Measurements from ENCODE around the gene VSIG10L2. TPM values are rescaled to one million over a fixed set of nuclear protein-coding genes. Genes with fewer than 3 reads are reported as not detected.

Gene VSIG10L2
- total RNA-seq, 1 experiment from 2014 or later = not detected

DNA sequence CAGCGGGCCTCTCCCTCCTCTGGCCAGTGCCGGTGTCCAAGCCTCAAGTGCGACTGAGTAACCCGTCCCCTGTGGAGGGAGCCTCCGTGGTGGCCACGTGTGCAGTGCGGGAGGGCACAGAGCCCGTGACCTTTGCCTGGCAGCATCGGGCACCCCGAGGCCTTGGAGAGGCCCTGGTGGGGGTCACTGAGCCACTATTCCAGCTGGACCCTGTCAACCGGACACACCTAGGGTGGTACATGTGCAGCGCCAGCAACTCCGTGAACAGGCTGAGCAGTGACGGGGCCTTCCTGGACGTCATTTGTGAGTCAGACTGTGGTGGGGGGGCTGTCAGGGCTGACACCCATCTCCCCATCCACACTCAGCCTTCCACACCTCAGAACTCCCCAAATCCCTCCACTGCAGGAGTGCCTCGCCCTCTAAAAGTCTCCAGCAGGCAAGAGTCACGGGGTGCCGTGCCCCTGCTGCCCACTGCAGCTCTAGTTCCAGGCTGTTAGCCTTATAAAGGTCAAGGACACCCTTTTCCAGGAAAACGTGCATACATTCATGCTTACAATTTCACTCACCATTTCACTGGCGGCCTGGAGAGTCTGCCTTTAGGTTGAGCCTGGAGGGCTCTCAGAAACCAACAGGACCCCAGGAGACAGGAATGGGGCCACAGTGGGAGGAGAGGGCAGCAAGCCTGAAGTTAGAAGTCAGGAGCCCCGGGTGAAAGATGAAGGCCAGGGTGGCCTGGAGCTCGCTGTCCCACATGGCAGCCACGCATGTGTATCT is 2.6 kb downstream of the VSIG10L2 start:
- no peaks in the 10 kb centered on the region for H3K4me1 ChIP-seq (ENCODE audit: insufficient read depth, low read length)
- no peak overlapping the region for H3K4me2 ChIP-seq (ENCODE audit: insufficient read depth, insufficient read length, low read length)
- no peak overlapping the region for H3K4me3 Mint-ChIP-seq
- H3K9me3 ChIP-seq (ENCODE audit: control insufficient read depth, low read depth, low read length) = no peaks in the 10 kb centered on the region
- no peak overlapping the region for H4K5ac ChIP-seq (ENCODE audit: insufficient read length, low read depth, low read length)
- no peaks in the 10 kb centered on the region for H3K23me2 ChIP-seq (ENCODE audit: insufficient read length, low read depth, low read length, poor library complexity, severe bottlenecking)
- H3K9me3 Mint-ChIP-seq = no peaks in the 10 kb centered on the region
- H3K79me2 ChIP-seq (ENCODE audit: insufficient read depth, low read length) = no peaks in the 10 kb centered on the region
- no peak overlapping the region for H3T11ph ChIP-seq (ENCODE audit: low read length)
- H2AFZ ChIP-seq (ENCODE audit: low read length) = no peak overlapping the region
- H3K23ac ChIP-seq (ENCODE audit: insufficient read length, low read depth, low read length) = no peak overlapping the region
- H3K27me3 ChIP-seq (ENCODE audit: insufficient read depth, low read length) = no peaks in the 10 kb centered on the region
- no peak overlapping the region for H3K27ac Mint-ChIP-seq
- no peak overlapping the region for H3K14ac ChIP-seq (ENCODE audit: insufficient read depth, low read length)
- H3K56ac ChIP-seq (ENCODE audit: insufficient read length, low read depth, low read length) = no peak overlapping the region
- H2BK5ac ChIP-seq (ENCODE audit: insufficient read length, low read length) = no peak overlapping the region
- H2BK15ac ChIP-seq (ENCODE audit: low read depth, low read length) = no peak overlapping the region
- no peak overlapping the region for H2AK5ac ChIP-seq (ENCODE audit: insufficient read length, low read length)
- H3K4ac ChIP-seq (ENCODE audit: low read depth, low read length) = no peak overlapping the region
- no peak overlapping the region for H2BK20ac ChIP-seq (ENCODE audit: low read depth, low read length, poor library complexity, severe bottlenecking)
- H3K36me3 Mint-ChIP-seq (ENCODE audit: insufficient read depth in 1 of 3, low read depth in 3 of 3) = no peaks in the 10 kb centered on the region
- H2BK120ac ChIP-seq (ENCODE audit: low read depth, low read length, poor library complexity, severe bottlenecking) = no peak overlapping the region
- peaks cover 8 to 18% of the 10 kb centered on the region in 2 experiments for H3K4me1 Mint-ChIP-seq
- no peaks in the 10 kb centered on the region for H3K79me1 ChIP-seq (ENCODE audit: insufficient read depth, low read depth, low read length, poor library complexity, severe bottlenecking)
- H3K27ac ChIP-seq (ENCODE audit: insufficient read length, low read depth, low read length) = no peak overlapping the region
- H4K91ac ChIP-seq (ENCODE audit: insufficient read length, low read depth, low read length) = no peak overlapping the region
- DNase-seq = no peak
- H4K20me1 ChIP-seq (ENCODE audit: control insufficient read depth, insufficient read depth, insufficient read length) = no peaks in the 10 kb centered on the region
- no peak overlapping the region for H3K18ac ChIP-seq (ENCODE audit: insufficient read length, low read depth, low read length)
- TF ChIP-seq, protein P1, sequence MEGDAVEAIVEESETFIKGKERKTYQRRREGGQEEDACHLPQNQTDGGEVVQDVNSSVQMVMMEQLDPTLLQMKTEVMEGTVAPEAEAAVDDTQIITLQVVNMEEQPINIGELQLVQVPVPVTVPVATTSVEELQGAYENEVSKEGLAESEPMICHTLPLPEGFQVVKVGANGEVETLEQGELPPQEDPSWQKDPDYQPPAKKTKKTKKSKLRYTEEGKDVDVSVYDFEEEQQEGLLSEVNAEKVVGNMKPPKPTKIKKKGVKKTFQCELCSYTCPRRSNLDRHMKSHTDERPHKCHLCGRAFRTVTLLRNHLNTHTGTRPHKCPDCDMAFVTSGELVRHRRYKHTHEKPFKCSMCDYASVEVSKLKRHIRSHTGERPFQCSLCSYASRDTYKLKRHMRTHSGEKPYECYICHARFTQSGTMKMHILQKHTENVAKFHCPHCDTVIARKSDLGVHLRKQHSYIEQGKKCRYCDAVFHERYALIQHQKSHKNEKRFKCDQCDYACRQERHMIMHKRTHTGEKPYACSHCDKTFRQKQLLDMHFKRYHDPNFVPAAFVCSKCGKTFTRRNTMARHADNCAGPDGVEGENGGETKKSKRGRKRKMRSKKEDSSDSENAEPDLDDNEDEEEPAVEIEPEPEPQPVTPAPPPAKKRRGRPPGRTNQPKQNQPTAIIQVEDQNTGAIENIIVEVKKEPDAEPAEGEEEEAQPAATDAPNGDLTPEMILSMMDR (conservative IDR thresholded peaks at IDR 0.05) = no peak
- no peak overlapping the region for H2BK12ac ChIP-seq (ENCODE audit: insufficient read length, low read depth, low read length)
- H3K9ac ChIP-seq (ENCODE audit: extremely low read depth, insufficient read length, low read length) = no peak overlapping the region
- H3K27me3 Mint-ChIP-seq (ENCODE audit: low read depth) = no peaks in the 10 kb centered on the region; the same call in 1 of the 2 replicates
- no CpG with 5 or more reads among the region's 23 CpGs for WGBS (ENCODE audit: extremely low coverage, insufficient read length, low lambda C conversion rate)
- H4K8ac ChIP-seq (replicated peaks; ENCODE audit: insufficient read length, low read depth, low read length) = no peak overlapping the region

Data from H9 (cell line).